Activated CD8-positive, alpha-beta memory T cell treated with anti-CD3 and anti-CD28 coated beads for 48 hours (primary cell): Measurements from ENCODE around the gene PCBP1.
"Not testable (repeated sequence)": the region's sequence is repeated elsewhere in the genome, so short reads cannot be mapped to it uniquely, and the experiment has no call there.

Experiments used
- DNase-seq, 3 experiments: peaks; one replicate each; pipeline ENCODE4 v3.0.0-alpha.2; 2020; ENCODE audit warnings: low read depth in 2 of 3, low spot score in 2 of 3

Gene PCBP1

GRCh38 chr2:70123051-70123828 lies 36.0 kb downstream of the PCBP1 start:
- DNase-seq, result no peak

GRCh38 chr2:70123829-70124116 lies 36.5 kb downstream of the PCBP1 start:
- DNase-seq, result no peak

- no peak for DNase-seq
Measured at GRCh38 chr2:70124983-70125480, 37.8 kb downstream of the PCBP1 start.

- DNase-seq, result no peak
Measured at GRCh38 chr2:70125498-70125898, 38.2 kb downstream of the PCBP1 start.

GRCh38 chr2:70126413-70126812 lies 39.1 kb downstream of the PCBP1 start:
- DNase-seq, result no peak

- no peak for DNase-seq
Measured at GRCh38 chr2:70128005-70128404, 40.7 kb downstream of the PCBP1 start.

- not testable (repeated sequence) for DNase-seq
Measured at GRCh38 chr2:70131344-70132143, 44.3 kb downstream of the PCBP1 start.

- DNase-seq, result no peak
Measured at GRCh38 chr2:70132244-70133126, 45.2 kb downstream of the PCBP1 start.

GRCh38 chr2:70133127-70133452 lies 45.8 kb downstream of the PCBP1 start:
- no peak for DNase-seq

- DNase-seq, result no peak
Measured at GRCh38 chr2:70133491-70134322, 46.4 kb downstream of the PCBP1 start.

- not testable (repeated sequence) for DNase-seq
Measured at GRCh38 chr2:70134323-70134983, 47.2 kb downstream of the PCBP1 start.
